ENCODE measurements around the gene GABBR2. TPM values are rescaled to one million over a fixed set of nuclear protein-coding genes. Genes with fewer than 3 reads are reported as not detected.

GABBR2 gene
- total and polyA plus RNA-seq, 2 of the 8 experiments (the other 6 are each of a cell fraction or from before 2014, with no cell fraction given) = 0.50 to 1.2 TPM

DNA sequence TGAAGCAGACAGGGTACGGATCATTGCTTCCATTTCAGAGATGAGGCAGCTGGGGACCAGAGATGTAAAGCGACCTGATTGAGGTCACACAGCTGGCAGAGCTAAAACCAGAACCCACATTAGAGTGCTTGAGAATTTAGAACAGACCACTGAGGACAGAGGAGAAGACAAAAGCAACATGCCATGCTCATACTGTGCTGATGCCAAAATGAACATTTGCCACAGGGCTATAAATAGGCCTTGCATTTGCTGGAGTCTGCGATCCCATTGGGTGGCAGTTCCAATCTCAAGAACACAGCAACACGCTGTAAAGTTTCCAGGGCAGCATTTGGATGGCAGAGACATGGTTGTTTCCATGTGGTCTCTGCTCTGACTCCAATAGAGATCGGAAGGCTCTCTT lies 230.9 kb downstream of the GABBR2 start:
- POLR2A ChIA-PET (ENCODE audit: partially characterized antibody) = no interaction called here
- CTCF ChIA-PET (ENCODE audit: partially characterized antibody) = no interaction called here
- no peak overlapping the region for H3K9ac ChIP-seq (replicated peaks in 1 of 4; ENCODE audit: extremely low read depth in 1 of 4, low read depth in 3 of 4, low read length in 3 of 4)

More for the DNA sequence above, 230.9 kb downstream of the GABBR2 start:
- Histone ChIP-seq H3K79me2 (ENCODE audit: control insufficient read depth in 1 of 2, insufficient read depth in 2 of 2, low read length in 2 of 2) (no peaks in the 10 kb centered on the region), H3K18ac (ENCODE audit: extremely low read depth, low read length) (no peak overlapping the region), H3K27me3 (replicated peaks in 1 of 4; ENCODE audit: control insufficient read depth in 3 of 4, extremely low read depth in 1 of 4, insufficient read depth in 3 of 4, low read length in 3 of 4) (no peaks in the 10 kb centered on the region), H2BK12ac (ENCODE audit: low read depth, low read length) (no peak overlapping the region), H2AFZ (ENCODE audit: low read length) (no peak overlapping the region), H2AK5ac (ENCODE audit: low read depth, low read length) (no peak overlapping the region), H3K4me3 (ENCODE audit: extremely low read depth in 1 of 4, insufficient read depth in 2 of 4, low read depth in 3 of 4, low read length in 4 of 4) (no peak overlapping the region), H2BK15ac (ENCODE audit: low read length) (no peak overlapping the region), H3K4ac (replicated peaks; ENCODE audit: insufficient read length, low read depth, low read length) (no peak overlapping the region), H4K91ac (replicated peaks; ENCODE audit: insufficient read length, low read length) (no peak overlapping the region), H3K36me3 (ENCODE audit: control insufficient read depth in 2 of 4, insufficient read depth in 4 of 4, low read length in 3 of 4) (no peaks in the 10 kb centered on the region), H4K5ac (ENCODE audit: insufficient read length, low read depth, low read length) (no peak overlapping the region), H4K8ac (ENCODE audit: extremely low read depth, insufficient read depth, low read length) (no peak overlapping the region), H3K27ac (ENCODE audit: low read depth, low read length) (no peak overlapping the region), H3K4me1 (replicated peaks in 1 of 4; ENCODE audit: control insufficient read depth in 3 of 4, insufficient read depth in 4 of 4, low read length in 3 of 4) (no peaks in the 10 kb centered on the region), H2BK5ac (ENCODE audit: low read depth, low read length) (no peak overlapping the region), H3K4me2 (ENCODE audit: insufficient read depth in 1 of 2, low read depth in 2 of 2, low read length in 2 of 2) (no peak overlapping the region), H3K79me1 (ENCODE audit: low read depth, low read length) (no peaks in the 10 kb centered on the region), H3K14ac (ENCODE audit: insufficient read length) (no peak overlapping the region), H3K9me3 (ENCODE audit: insufficient read depth in 2 of 2, low read depth in 1 of 2, low read length in 1 of 2) (no peaks in the 10 kb centered on the region), H3K23ac (ENCODE audit: insufficient read length) (no peak overlapping the region), H3K23me2 (ENCODE audit: low read depth, low read length) (no peaks in the 10 kb centered on the region; the same call in 1 of the 2 replicates), H2BK20ac (ENCODE audit: low read length) (no peak overlapping the region), H4K20me1 (replicated peaks in 1 of 2; ENCODE audit: control insufficient read depth in 1 of 2, insufficient read depth in 2 of 2, low read length in 2 of 2) (no peaks in the 10 kb centered on the region), H2BK120ac (replicated peaks; ENCODE audit: low read depth, low read length) (no peak overlapping the region), H3K56ac (replicated peaks; ENCODE audit: insufficient read length, low read depth, low read length) (no peak overlapping the region)
- FAIRE-seq (no peak), DNase-seq (ENCODE audit: low read depth in 1 of 2, low spot score in 2 of 2) (no peak)
- 86% methylated on average over 5 of the region's 5 CpGs; no CpG with 5 or more reads in 1 of the 2 experiments for WGBS, 2 experiments (ENCODE audit: extremely low coverage in 1 of 2, insufficient coverage in 1 of 2, insufficient read length in 1 of 2, insufficient replicate concordance in 2 of 2, low coverage in 1 of 2, low lambda C conversion rate in 2 of 2, missing lambda C conversion rate in 1 of 2)
- TF ChIP-seq SAP30 (IDR thresholded peaks at IDR 0.05; ENCODE audit: insufficient read depth, insufficient replicate concordance, low read length) (no peak), NRF1 (IDR thresholded peaks at IDR 0.05; ENCODE audit: low read depth, low read length) (no peak), BRCA1 (IDR thresholded peaks at IDR 0.05; ENCODE audit: low read depth, low read length) (no peak), RNF2 (IDR thresholded peaks at IDR 0.05; ENCODE audit: borderline replicate concordance, low read depth, low read length, missing control alignments, poor library complexity, severe bottlenecking) (no peak), ASH2L (IDR thresholded peaks at IDR 0.05; ENCODE audit: low read length) (no peak), CHD1 (IDR thresholded peaks at IDR 0.05; ENCODE audit: low read depth, low read length) (no peak), HDAC6 (IDR thresholded peaks at IDR 0.05; ENCODE audit: low read depth, low read length) (no peak), JUN (IDR thresholded peaks at IDR 0.05; ENCODE audit: low read depth, low read length) (no peak), SIX5 (IDR thresholded peaks at IDR 0.05; ENCODE audit: low read depth, low read length) (no peak), KDM1A (IDR thresholded peaks at IDR 0.05; ENCODE audit: borderline replicate concordance, low read length) (no peak), SRF (IDR thresholded peaks at IDR 0.05; ENCODE audit: low read depth, low read length) (no peak)
- TF ChIP-seq, protein P1, sequence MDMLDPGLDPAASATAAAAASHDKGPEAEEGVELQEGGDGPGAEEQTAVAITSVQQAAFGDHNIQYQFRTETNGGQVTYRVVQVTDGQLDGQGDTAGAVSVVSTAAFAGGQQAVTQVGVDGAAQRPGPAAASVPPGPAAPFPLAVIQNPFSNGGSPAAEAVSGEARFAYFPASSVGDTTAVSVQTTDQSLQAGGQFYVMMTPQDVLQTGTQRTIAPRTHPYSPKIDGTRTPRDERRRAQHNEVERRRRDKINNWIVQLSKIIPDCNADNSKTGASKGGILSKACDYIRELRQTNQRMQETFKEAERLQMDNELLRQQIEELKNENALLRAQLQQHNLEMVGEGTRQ (IDR thresholded peaks at IDR 0.05; ENCODE audit: low read length) = no peak

All from H1 (cell line).